Measurements from ENCODE around the gene RPS6KA2. TPM values are rescaled to one million over a fixed set of nuclear protein-coding genes. Genes with fewer than 3 reads are reported as not detected.

RPS6KA2 gene
- total RNA-seq, 3 donors from 2014 or later (not counting 1 experiment from before 2014, with no cell fraction given): 2.8 to 4.5 (median 2.9) TPM

GRCh38 chr6:166442131-166442685 lies 184.8 kb downstream of the RPS6KA2 start:
- H3K27me3 Mint-ChIP-seq (ENCODE audit: low read depth in 2 of 2): peaks cover 28 to 49% of the 10 kb centered on the region in 2 donors
- intact Hi-C loops (cut with micrococcal nuclease): no loop called here
- DNase-seq (no peak), ATAC-seq (no peak)
- no peaks in the 10 kb centered on the region for H3K9me3 ChIP-seq (ENCODE audit: control insufficient read depth, insufficient read depth, low read length)
- no peak for TF ChIP-seq CTCF (IDR thresholded peaks at IDR 0.05)
- H3K4me1 ChIP-seq (ENCODE audit: control insufficient read depth, insufficient read depth, low read length): peaks cover 5% of the 10 kb centered on the region
- no peak overlapping the region for H3K27ac Mint-ChIP-seq
- 88% methylated on average over 18 of the region's 18 CpGs for WGBS (ENCODE audit: insufficient coverage)
- no peak overlapping the region for H3K4me3 ChIP-seq (ENCODE audit: low read length)
- H3K4me3 Mint-ChIP-seq: no peak overlapping the region
- no peaks in the 10 kb centered on the region for H3K9me3 Mint-ChIP-seq
- H3K4me1 Mint-ChIP-seq: peaks cover 15 to 16% of the 10 kb centered on the region in 2 donors
- H3K27ac ChIP-seq (ENCODE audit: low read length): no peak overlapping the region
- no peaks in the 10 kb centered on the region for H3K36me3 ChIP-seq (ENCODE audit: control insufficient read depth, insufficient read depth, low read length)
- H3K36me3 Mint-ChIP-seq: no peaks in the 10 kb centered on the region
- peaks cover 8% of the 10 kb centered on the region for H3K27me3 ChIP-seq (ENCODE audit: control insufficient read depth, insufficient read depth, low read length)

GRCh38 chr6:166441325-166442078 lies 185.5 kb downstream of the RPS6KA2 start:
- DNase-seq (peak in 1 of 2 donors; percentile 17), ATAC-seq (no peak)
- Histone ChIP-seq H3K9me3 (ENCODE audit: control insufficient read depth, insufficient read depth, low read length) (no peaks in the 10 kb centered on the region), H3K4me1 (ENCODE audit: control insufficient read depth, insufficient read depth, low read length) (peaks cover 8% of the 10 kb centered on the region), H3K27me3 (ENCODE audit: control insufficient read depth, insufficient read depth, low read length) (peaks cover 8% of the 10 kb centered on the region), H3K36me3 (ENCODE audit: control insufficient read depth, insufficient read depth, low read length) (no peaks in the 10 kb centered on the region), H3K4me3 (ENCODE audit: low read length) (no peak overlapping the region), H3K27ac (ENCODE audit: low read length) (no peak overlapping the region)
- Mint-ChIP-seq H3K9me3 (no peaks in the 10 kb centered on the region), H3K4me3 (no peak overlapping the region), H3K36me3 (no peaks in the 10 kb centered on the region), H3K27me3 (ENCODE audit: low read depth in 2 of 2) (peaks cover 26 to 49% of the 10 kb centered on the region in 2 donors), H3K4me1 (peaks cover 15 to 16% of the 10 kb centered on the region in 2 donors), H3K27ac (no peak overlapping the region)
- TF ChIP-seq CTCF (IDR thresholded peaks at IDR 0.05): no peak
- WGBS (ENCODE audit: insufficient coverage): 41% methylated on average over 19 of the region's 19 CpGs
- intact Hi-C loops (cut with micrococcal nuclease): no loop called here

- DNase-seq (no peak), ATAC-seq (no peak)
- Mint-ChIP-seq H3K27me3 (ENCODE audit: low read depth in 2 of 2) (peaks cover 26 to 49% of the 10 kb centered on the region in 2 donors), H3K9me3 (no peaks in the 10 kb centered on the region), H3K4me1 (peaks cover 22 to 23% of the 10 kb centered on the region in 2 donors), H3K36me3 (no peaks in the 10 kb centered on the region), H3K4me3 (no peak overlapping the region), H3K27ac (no peak overlapping the region)
- Histone ChIP-seq H3K27me3 (ENCODE audit: control insufficient read depth, insufficient read depth, low read length) (peaks cover 8% of the 10 kb centered on the region), H3K9me3 (ENCODE audit: control insufficient read depth, insufficient read depth, low read length) (no peaks in the 10 kb centered on the region), H3K36me3 (ENCODE audit: control insufficient read depth, insufficient read depth, low read length) (no peaks in the 10 kb centered on the region), H3K4me3 (ENCODE audit: low read length) (no peak overlapping the region), H3K27ac (ENCODE audit: low read length) (no peak overlapping the region), H3K4me1 (ENCODE audit: control insufficient read depth, insufficient read depth, low read length) (peaks cover 16% of the 10 kb centered on the region)
- 95% methylated on average over 15 of the region's 15 CpGs for WGBS (ENCODE audit: insufficient coverage)
- intact Hi-C loops (cut with micrococcal nuclease): no loop called here
- TF ChIP-seq CTCF (IDR thresholded peaks at IDR 0.05): no peak
Observed at GRCh38 chr6:166440729-166441128, 186.3 kb downstream of the RPS6KA2 start.

All from natural killer cell (primary cell).